GM18909 (cell line): ENCODE results near the gene ACAA1.

ENCODE experiments used
- ATAC-seq: cut with Tn5 transposase; IDR thresholded peaks from one replicate; pipeline ENCODE4 v1.9.1; 2021; ENCODE audit warnings: mild to moderate bottlenecking; ENCODE audit not compliant: unreplicated experiment, poor library complexity

ACAA1 gene

DNA sequence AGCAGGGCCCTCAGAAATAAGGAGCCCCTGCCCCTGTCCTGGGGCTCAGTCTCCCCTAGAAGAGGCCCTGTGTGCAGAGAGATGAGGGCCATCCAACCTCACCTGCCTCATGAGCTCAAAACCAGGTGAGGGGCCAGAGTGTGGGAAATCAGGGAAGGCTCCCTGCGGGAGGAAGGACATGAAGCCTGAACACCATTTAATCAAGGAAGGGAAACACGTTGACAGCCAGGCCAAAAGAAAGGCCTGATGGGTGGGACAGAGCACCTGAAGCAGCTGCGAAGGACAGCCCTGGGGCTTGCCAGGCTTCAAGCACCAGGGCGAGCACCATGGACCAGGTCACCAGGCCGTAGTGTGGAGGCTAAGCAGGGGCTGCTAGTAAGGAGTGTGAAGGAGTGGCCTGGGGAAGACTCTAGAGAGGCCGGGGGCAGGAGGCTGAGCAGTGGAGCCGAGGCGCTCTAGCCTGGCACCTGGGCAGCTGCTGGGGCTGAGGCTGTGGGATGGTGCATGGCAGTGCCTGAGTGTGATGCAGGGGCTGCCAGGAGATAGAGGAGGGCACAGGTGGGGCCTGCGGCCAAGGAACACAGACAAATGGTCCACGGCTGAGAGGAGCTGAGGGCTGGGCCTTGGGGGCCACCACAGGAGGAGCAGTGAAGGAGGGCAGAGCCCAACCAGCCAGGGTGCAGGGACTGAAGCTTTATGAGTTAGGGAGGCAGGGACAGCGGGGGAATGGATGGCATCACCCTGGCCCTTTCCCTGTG is 16.1 kb downstream of the ACAA1 start:
- ATAC-seq = no peak

DNA sequence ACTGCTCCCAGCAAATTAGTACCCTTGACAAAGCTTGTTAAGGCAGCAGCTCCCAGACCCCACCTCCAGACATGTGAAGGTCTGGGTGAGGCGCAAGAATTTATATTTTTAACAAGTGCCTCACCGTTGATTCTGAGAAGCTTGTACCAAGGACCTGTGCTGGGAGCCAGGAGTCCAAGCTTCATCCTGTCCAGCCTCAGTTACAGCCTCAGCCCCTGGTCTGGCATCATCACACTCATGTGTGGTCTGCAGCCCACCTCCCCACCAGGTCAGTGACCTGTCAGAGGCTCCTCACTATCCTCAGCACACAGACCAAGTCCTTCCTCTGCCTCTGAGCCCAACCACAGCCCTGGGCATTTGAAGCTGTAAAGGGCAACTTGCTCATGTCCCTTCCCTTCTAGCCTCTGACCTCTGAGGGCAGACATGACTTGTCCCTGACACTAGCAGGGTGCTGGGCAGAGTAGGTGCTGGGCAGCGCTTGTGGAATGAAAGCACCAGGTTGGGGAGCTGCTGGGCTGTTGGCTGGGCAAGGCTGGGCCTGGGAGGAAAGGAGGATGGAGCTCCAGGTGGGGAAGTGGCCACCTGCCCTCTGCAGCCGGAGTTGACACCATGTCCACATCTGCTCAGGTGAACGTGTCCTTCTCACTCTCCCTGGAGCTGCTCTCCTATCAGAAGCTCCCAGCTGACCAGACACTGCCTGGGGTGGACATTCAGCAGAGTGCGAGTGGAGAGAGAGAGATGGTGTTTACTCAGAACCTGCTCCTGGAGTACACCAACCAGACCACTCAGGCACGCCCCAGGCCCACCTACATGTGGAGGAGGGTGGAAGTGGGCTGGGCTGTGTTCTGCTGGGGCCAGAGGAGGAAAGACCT is 16.9 kb downstream of the ACAA1 start:
- ATAC-seq = no peak

DNA sequence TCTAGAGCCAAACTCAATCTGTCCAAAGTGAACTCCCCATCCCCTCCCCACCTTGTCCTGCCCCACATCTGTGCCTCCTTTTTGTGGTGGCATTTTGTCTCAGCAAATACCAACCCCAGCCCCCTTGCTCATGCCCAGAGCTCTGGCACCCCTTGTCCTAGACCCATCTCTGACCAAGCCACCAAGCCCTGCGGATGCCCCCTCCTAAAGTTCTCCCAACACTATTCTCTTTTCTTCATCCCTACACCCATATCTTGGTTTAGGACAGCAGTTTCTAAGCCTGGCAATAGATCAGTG is 17.7 kb downstream of the ACAA1 start:
- ATAC-seq = no peak

DNA sequence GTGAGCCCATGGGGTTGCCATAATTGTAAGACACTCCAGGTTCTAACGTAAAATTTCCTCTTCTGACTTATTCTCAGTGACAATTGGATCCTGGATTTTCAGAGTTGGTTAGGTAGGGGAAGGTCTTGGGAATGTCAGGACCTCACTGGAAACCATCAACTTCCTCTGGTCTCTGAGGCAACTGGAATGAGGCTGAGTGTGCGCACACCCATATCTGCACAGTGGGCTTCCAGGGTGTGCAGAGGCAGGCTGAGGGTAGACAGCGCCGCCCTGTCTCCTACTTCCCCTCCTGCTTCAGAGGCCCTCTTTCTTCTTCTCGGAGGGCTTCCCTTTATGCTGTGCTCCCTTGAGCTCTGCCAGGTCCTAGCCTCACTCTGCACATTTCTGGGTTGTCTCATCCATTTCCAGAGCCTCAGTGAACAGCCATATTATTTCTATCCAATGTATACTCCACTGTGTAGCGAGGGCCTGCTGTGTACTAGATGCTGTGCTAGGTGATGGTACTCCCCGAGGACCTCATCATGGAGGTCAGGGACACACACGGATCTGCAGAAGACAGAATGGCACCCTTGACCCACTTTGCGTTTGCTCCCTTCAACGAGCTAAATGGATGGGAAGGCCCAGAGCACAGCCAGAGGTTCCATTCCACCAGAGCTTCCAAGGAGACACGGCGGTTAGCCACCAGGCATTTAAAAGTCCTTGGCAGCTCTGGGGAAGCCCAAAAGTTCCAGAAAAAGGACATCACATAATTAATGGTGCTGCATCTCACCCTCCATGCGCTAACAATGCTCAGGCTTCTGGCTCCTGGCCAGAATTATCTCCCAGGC is 18.3 kb downstream of the ACAA1 start:
- ATAC-seq = no peak

DNA sequence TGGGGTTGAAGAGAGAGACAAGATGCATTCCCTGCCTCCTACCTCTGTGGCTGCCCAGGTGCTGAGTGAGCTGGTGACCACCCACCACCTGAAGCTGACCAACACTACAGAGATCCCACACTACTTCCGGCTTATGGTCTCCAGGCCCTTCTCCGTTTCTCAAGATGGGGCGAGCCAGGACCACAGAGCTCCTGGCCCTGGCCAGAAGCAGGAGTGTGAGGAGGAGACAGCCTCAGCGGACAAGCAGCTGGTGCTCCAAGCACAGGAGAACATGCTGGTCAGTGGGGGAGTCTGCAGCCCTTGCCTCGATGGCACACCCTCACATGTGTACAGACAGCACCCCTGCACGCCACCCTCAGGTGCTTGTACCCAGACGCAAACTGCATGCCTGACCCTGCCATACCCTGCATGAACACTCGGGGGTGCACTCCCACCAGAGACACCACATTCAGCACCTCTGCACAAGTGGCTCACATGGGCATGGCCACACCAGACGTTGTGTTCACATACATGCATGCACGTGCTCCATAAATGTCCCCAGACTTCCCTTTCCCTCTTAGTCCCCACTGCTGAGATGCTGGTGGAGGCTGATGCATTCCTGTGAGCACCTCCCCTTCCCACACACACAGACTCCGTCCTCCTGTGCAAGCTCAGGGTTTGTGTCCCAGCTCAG is 19.0 kb downstream of the ACAA1 start:
- ATAC-seq = peak; percentile 82

DNA sequence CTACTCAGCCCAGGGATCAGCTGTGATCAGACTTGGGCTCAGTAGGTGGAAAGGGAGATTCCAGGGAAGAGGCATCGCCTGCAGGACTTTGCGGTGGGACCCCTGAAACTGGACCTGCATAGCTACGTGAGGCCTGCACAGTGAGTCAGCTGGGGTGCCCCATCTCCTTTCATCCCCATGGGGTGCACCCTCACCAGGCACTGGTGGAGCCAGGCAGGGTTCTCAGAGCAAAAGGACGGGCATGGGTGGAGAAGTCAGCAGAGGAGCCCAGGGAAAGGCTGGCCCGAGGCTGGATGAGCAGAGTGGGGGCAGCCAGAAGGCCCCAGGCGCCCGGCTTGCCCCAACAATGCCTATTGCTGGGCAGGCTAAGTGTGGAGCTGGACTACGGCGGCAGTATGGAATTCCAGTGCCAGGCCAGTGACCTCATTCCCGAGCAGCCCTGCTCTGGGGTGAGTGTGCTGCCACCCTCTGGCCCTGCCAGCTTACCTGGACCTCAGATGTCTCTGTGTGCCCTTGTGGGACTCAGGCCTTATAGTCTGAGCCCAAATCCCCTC is 19.7 kb downstream of the ACAA1 start:
- ATAC-seq = no peak

DNA sequence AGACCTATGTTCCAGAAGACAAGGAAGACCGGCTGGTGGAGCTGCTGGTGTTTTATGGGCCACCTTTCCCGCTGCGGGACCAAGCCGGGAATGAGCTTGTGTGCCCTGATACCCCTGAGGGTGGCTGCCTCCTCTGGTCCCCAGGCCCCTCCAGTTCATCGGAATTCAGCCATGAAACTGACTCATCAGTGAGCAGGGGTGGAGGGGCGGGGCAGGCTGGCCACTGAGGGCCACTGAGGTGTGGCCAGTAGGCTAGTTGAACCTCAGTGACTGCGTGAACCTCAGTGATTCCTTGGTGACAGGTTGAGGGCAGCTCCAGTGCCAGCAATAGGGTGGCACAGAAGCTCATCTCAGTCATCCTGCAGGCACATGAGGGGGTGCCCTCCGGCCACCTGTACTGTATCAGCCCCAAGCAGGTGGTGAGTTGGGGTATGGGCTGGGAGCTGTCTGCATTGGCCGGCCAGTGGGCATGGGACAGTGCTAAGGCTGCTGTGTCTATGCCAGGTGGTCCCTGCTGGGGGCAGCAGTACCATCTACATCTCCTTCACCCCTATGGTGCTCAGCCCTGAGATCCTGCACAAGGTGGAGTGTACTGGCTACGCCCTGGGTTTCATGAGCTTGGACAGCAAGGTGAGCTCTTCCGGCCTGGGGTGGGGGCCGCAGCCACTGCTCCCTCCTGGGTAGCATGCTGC is 20.3 kb downstream of the ACAA1 start:
- ATAC-seq = no peak

DNA sequence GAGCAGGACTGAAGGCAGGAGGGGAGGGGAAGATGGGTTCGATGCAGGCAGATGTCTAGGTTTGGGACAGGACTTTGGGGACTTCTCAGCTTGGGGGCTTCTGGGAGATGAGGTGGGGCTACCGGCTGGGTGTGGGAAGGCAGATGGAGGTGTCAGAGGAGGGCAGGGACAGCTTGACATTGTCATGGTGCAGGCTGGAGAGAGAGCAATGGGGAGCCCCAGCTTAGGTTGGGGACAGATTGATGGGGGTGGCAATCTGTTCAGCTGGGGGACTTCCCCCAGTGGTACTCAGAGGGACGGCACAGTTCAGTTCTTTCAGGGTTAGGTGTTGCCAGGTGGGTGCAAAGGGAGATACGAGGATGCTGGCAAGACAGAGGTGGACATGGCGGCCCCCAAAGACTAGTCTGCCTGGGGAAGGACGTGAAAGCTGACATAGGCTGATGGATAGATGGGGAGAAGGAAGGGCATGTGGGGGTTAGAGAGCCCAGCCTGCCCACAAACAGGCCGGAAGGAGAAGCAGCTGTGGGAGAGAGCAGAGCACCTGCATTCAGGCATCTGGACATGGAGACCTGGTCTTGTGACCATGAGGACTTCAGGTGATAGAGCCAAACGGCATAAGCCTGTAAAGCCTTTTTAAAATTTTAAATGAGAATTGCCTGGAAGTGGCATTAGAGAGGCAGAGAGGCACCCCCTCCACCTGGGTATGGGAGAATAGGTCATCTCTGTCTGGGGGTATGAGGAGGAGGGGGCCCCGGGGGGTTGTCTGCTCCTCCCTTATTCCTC is 21.1 kb downstream of the ACAA1 start:
- ATAC-seq = no peak

DNA sequence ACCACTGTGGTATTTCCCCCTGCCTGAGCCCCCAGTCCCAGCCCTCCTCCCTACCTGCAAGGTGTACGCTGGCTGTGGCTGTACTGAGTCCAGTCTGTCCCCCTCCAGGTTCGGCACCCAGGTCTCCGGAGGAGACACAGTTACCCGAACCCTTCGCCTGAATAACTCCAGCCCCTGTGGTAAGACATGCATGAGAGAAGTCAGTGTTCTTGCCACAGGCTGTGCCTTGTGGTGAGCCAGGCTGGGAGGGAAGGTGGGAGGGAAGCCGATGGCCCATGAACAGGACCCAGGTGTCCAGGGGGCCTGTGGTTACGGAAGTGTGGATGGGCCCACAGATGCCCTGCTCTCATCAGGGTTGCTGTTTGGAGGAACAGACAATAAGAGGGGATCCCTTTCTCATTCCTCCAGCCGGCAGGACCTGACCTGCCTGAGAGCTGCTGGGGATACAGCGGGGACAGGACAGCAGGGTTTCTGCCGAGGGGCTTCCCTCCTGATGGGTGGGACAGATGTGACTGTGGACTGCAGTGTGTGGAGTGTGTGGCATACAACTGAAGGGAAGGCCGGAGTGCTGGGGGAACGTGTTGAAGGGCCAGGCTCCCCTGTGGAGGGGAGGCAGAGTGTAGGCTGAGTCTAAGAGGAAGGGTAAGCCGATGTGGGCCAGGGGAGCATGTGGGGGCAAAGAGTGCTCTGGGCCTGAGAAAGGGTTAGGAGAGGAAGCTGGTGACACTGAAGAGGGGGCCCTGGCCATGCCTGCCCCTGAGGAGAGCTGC is 21.9 kb downstream of the ACAA1 start:
- ATAC-seq = no peak

DNA sequence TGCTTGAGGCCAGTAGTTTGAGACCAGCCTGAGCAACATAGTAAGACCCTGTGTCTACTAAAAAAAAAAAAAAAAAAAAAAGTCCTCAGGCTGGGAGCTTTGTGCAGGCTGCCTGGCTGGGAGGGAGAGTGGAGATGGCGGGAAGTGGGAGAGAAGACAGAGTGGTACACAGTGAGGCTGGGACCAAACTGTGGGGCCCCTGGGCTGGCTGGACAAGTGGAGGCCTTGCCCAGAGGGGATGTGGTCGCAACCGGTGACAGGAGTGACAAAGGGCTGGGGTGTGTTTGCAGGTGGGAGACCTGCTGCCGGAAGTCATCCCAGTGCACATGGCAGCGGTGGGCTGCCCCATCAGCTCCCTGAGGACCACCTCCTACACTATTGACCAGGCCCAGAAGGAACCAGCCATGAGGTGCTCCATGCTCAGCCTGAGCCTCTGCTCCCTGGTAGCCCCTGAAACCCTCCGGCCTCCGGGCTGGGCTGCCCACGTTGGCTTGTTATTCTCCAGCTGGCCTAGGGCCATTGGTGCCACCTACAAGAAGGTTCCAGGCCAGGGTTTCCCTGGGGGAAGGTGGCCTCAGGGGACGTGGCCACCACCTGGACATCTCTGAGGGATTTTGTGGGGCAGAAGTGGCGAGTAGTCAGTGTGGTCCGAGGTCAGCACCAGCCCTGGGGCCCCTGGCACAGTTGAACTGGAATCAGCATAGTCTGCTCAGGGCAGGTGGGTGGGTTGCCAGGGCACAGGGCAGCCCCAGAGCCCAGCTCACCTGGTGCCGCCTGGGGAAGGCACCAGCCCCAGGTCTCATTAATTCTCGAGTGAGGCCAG is 22.7 kb downstream of the ACAA1 start:
- no peak for ATAC-seq

DNA sequence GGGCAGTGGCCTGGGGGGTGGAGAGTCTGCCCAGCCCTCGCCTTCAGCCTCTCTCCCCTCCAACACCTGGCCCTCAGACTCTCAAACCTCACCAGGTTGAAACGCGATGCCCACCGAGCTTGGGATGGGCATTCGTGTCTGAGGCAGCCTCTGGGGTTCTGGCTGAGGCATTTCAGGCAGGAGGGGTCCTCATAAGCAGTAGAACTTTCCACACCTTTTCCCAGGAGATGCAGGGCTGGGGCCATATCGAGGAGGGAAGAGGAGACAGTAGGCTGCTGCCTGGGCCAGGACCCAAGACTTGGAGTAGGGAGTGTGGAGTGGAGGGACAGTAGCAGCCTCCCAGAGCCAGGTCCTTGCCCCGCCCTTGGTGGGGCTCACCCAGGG is 24.6 kb downstream of the ACAA1 start:
- no peak for ATAC-seq

DNA sequence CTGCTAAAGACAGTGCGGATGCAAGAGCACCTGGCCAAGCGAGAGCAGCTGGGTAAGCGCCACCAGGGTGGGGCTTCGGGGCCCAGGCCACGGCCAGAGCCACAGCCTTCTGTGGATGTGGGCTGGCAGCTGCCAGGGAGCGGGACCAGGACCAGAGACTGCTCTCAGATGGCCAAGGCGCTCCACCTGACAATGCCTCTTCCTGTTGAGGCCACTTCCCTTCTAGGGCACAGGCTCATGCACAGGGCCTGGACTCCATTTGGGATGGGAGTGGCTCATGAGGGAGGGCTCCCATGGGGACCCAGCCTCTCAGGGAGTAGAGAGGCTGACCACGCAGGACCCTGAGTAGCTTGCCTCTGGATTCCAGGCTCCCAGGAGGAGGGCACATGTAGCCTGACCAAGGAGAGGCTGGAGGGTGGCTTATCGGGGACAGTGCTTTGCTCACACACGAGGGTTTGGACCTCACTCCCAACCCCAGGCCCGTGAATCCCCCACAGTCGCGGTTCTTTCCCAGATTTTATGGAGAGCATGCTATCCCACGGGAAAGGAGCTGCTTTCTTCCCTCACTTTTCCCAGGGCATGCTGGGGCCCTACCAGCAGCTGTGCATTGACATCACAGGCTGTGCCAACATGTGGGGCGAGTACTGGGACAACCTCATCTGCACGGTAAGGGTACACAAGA is 25.1 kb downstream of the ACAA1 start:
- ATAC-seq = no peak

DNA sequence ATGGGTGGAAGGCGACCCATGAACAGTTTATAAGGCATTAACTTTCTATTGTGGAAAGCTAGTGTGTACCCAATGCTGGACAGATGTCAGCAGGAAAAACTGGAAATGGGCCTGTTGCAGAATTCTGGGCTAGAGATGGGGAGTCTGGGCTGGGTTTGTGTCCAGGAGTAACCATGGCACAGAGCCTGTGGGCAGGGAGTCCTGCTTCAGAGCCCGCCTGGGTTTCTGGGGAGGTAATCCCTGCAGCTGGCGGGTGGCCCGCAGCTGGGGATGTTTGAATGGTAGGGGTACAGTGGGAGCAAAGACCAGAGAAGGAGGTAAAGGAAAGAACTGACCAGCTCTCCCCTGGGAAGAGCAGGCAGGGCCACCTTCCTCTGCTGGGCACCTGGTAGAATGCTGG is 25.7 kb downstream of the ACAA1 start:
- no peak for ATAC-seq

DNA sequence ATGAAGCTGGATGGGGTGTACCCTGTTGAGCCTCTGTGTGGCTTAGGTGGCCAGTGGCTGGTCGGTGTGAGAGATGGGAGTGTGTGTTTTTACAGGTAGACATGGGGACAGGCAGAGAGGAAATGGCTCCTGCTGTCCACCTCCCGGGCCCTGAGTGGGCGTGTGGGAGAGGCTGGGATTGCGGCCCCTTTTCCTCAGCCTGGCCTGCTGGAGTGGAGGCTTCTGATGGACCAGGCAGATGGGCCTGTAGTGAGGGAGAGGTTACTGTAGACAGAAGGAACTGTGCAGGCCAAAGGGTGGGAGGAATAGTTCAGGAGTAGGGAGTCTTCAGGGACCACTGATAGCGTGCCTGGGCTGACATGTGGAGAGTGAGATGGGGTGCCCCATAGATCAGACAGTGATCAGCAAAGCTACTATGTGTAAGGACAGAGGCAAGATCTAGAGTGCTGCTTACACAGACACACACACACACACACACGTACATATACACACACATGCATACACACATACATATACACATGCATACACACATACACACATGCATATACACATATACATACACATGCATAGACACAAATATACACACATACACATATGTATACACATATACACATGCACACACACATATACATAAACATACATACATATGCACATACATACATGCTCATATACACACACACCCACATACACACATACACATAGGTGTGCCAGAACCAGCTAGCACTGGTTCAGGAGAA is 26.4 kb downstream of the ACAA1 start:
- ATAC-seq = no peak

DNA sequence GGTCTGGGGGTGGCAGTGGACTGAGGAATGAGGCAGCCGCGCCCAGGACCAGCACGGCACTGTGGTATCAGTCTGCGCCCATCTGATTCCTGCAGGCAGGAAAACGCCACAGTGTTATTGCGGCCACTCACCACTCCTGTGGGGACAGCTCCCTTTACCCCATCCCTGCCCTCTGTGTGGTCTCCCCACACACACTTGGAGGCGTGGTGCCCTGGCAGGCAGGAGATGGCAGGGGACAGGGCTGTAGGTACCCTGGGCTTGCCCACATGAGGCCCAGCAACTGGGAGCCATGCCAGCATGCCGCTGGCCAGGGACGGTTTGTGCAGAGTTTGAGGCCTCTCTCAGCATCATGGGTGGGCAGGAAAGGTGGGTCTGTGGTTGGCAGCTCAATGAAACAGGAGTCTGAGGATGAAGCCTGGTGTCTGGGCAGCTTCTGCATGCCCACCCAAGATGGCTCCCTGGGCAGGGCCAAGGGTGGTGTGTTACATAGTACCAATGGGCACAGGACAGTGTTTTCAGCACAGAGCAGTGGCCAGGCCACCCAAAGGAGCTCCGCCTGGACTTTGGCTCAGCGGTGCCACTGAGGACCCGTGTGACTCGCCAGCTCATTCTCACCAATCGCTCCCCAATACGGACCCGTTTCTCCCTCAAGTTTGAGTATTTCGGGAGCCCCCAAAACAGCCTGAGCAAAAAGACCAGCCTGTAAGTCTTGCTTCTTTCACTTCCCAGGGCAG is 27.2 kb downstream of the ACAA1 start:
- no peak for ATAC-seq
